NCI-H1436 (cell line): ENCODE measurements around the gene LRRC4B.
"Not testable (repeated sequence)": the region's sequence is repeated elsewhere in the genome, so short reads cannot be mapped to it uniquely, and the experiment has no call there.

ENCODE experiments used
- DNase-seq: peaks from one replicate; lab custom pipeline; 2025; lab: John Stamatoyannopoulos, UW

The LRRC4B gene

GRCh38 chr19:50567882-50568727 lies at the start of gene LRRC4B:
LRRC4B (minus strand) TSS chr19:50568435; CDS start chr19:50548838, 19,597 bp downstream.
- no peak for DNase-seq

GRCh38 chr19:50612504-50613404 lies 44.5 kb upstream of the LRRC4B start:
- DNase-seq: not testable (repeated sequence)

GRCh38 chr19:50607874-50608785 lies 39.9 kb upstream of the LRRC4B start:
- DNase-seq: no peak

- DNase-seq: no peak
Measured at GRCh38 chr19:50607388-50607787, 39.2 kb upstream of the LRRC4B start.

GRCh38 chr19:50606059-50606836 lies 38.0 kb upstream of the LRRC4B start:
- DNase-seq: not testable (repeated sequence)

- DNase-seq: not testable (repeated sequence)
Measured at GRCh38 chr19:50604264-50605073, 36.2 kb upstream of the LRRC4B start.

GRCh38 chr19:50602935-50603334 lies 34.7 kb upstream of the LRRC4B start:
- DNase-seq: no peak

GRCh38 chr19:50602496-50602895 lies 34.3 kb upstream of the LRRC4B start:
- DNase-seq: no peak

GRCh38 chr19:50602089-50602422 lies 33.8 kb upstream of the LRRC4B start:
- no peak for DNase-seq

- no peak for DNase-seq
Measured at GRCh38 chr19:50601407-50602088, 33.3 kb upstream of the LRRC4B start.

GRCh38 chr19:50599427-50599826 lies 31.2 kb upstream of the LRRC4B start:
- DNase-seq: no peak

GRCh38 chr19:50590191-50590590 lies 22.0 kb upstream of the LRRC4B start:
- no peak for DNase-seq

GRCh38 chr19:50581795-50582660 lies 13.8 kb upstream of the LRRC4B start:
- DNase-seq: not testable (repeated sequence)

GRCh38 chr19:50580970-50581634 lies 12.9 kb upstream of the LRRC4B start:
- no peak for DNase-seq

- DNase-seq: no peak
Measured at GRCh38 chr19:50580240-50580639, 12.0 kb upstream of the LRRC4B start.

GRCh38 chr19:50576769-50577168 lies 8.5 kb upstream of the LRRC4B start:
- not testable (repeated sequence) for DNase-seq

- no peak for DNase-seq
Measured at GRCh38 chr19:50573741-50574461, 5.7 kb upstream of the LRRC4B start.
